ENCODE measurements around the gene HDAC3. TPM values are rescaled to one million over a fixed set of nuclear protein-coding genes. Genes with fewer than 3 reads are reported as not detected.

The HDAC3 gene
- total RNA-seq, 2 donors from 2014 or later: 21.0 to 22.2 TPM

- no peak for DNase-seq (ENCODE audit: low spot score)
- no peak overlapping the region for H3K4me3 ChIP-seq
- H3K27me3 ChIP-seq: no peaks in the 10 kb centered on the region
- H3K36me3 ChIP-seq: no peaks in the 10 kb centered on the region
- peaks cover 0 to 38% of the 10 kb centered on the region in 2 donors for H3K4me1 ChIP-seq
- no peaks in the 10 kb centered on the region for H3K9me3 ChIP-seq
- no peak overlapping the region for H3K27ac ChIP-seq
- TF ChIP-seq CTCF (IDR thresholded peaks at IDR 0.05): no peak
Observed at GRCh38 chr5:141608046-141608445, 28.6 kb downstream of the HDAC3 start.

GRCh38 chr5:141605523-141606277 is 30.9 kb downstream of the HDAC3 start:
- Histone ChIP-seq H3K27ac (peak overlapping the region; percentile 67 to 77), H3K4me3 (no peak overlapping the region), H3K4me1 (peaks cover 0 to 38% of the 10 kb centered on the region in 2 donors)

GRCh38 chr5:141603923-141604717 is 32.5 kb downstream of the HDAC3 start:
- H3K4me1 ChIP-seq: peaks cover 0 to 53% of the 10 kb centered on the region in 2 donors
- H3K27ac ChIP-seq: peak overlapping the region; percentile 49 to 77
- no peak overlapping the region for H3K4me3 ChIP-seq
- peak; percentile 89 for DNase-seq (ENCODE audit: low spot score)
- H3K27me3 ChIP-seq: no peaks in the 10 kb centered on the region
- TF ChIP-seq CTCF (IDR thresholded peaks at IDR 0.05): no peak
- no peaks in the 10 kb centered on the region for H3K9me3 ChIP-seq
- no peaks in the 10 kb centered on the region for H3K36me3 ChIP-seq

More at GRCh38 chr5:141605523-141606277, 30.9 kb downstream of the HDAC3 start:
- no peaks in the 10 kb centered on the region for H3K36me3 ChIP-seq
- TF ChIP-seq CTCF (IDR thresholded peaks at IDR 0.05): no peak
- DNase-seq (ENCODE audit: low spot score): peak; percentile 66
- no peaks in the 10 kb centered on the region for H3K9me3 ChIP-seq
- no peaks in the 10 kb centered on the region for H3K27me3 ChIP-seq

- H3K27me3 ChIP-seq: no peaks in the 10 kb centered on the region
- H3K9me3 ChIP-seq: no peaks in the 10 kb centered on the region
- DNase-seq (ENCODE audit: low spot score): no peak
- no peaks in the 10 kb centered on the region for H3K36me3 ChIP-seq
- no peak overlapping the region for H3K4me3 ChIP-seq
- peaks cover 0 to 63% of the 10 kb centered on the region in 2 donors for H3K4me1 ChIP-seq
- TF ChIP-seq CTCF (IDR thresholded peaks at IDR 0.05): no peak
- no peak overlapping the region for H3K27ac ChIP-seq
Observed at GRCh38 chr5:141602606-141603005, 34.0 kb downstream of the HDAC3 start.

GRCh38 chr5:141598391-141599345 is 38.0 kb downstream of the HDAC3 start:
- Histone ChIP-seq H3K9me3 (no peaks in the 10 kb centered on the region), H3K36me3 (no peaks in the 10 kb centered on the region), H3K27me3 (no peaks in the 10 kb centered on the region), H3K27ac (peak overlapping the region; percentile 37 to 79), H3K4me3 (no peak overlapping the region), H3K4me1 (peaks cover 0 to 37% of the 10 kb centered on the region in 2 donors)
- DNase-seq (ENCODE audit: low spot score): no peak
- TF ChIP-seq CTCF (IDR thresholded peaks at IDR 0.05): no peak

All from right atrium auricular region (tissue), 2 donors.